Endothelial cell of umbilical vein (primary cell): ENCODE data around the gene DERL3. TPM values are rescaled to one million over a fixed set of nuclear protein-coding genes. Genes with fewer than 3 reads are reported as not detected.

Source experiments
- BruUV-seq: library from RNA; stranded (reverse); fragments of 400-500 nt; replicated peaks from 2 replicates; lab custom pipeline; 2021; lab: Mats Ljungman, UMichigan
- CTCF ChIA-PET: fragments of 300-600, 350-600 bp; sonication (Branson Sonifier 250); formaldehyde crosslinking; loops from one replicate; lab custom pipeline; 2021; ENCODE audit warnings: antibody characterized with exemption, inconsistent platforms; lab: Charles Lee
- POLR2A ChIA-PET: fragments of 300-600, 350-600 bp; sonication (Branson Sonifier 250); formaldehyde crosslinking; loops from one replicate; lab custom pipeline; 2021; ENCODE audit warnings: antibody characterized with exemption, inconsistent platforms; lab: Charles Lee
- DNase-seq: peaks from one replicate; pipeline ENCODE4 v3.0.0-alpha.2; 2011; ENCODE audit warnings: low read depth, low spot score
- FAIRE-seq: peaks from 2 replicates; lab custom pipeline; 2011; peaks lifted over from hg19 to GRCh38; lab: Jason Lieb, UNC
- H2AFZ ChIP-seq: 2 replicates; pipeline ENCODE4 v1.6.0; 2012; ENCODE audit warnings: low read depth, low read length, control low read depth, inconsistent platforms
- H3K27ac ChIP-seq: 2 replicates; pipeline ENCODE4 v1.5.1; 2011; ENCODE audit warnings: low read depth, mild to moderate bottlenecking, control low read depth, low read length, moderate library complexity; ENCODE audit not compliant: insufficient read depth
- H3K27me3 ChIP-seq, 2 experiments: 2 replicates each; pipeline versions ENCODE4 v1.6.0 to v1.6.1; 2011; ENCODE audit warnings: low read length in 2 of 2, mixed read lengths in 1 of 2; ENCODE audit not compliant: control insufficient read depth in 2 of 2, insufficient read depth in 2 of 2
- H3K36me3 ChIP-seq, 2 experiments: 2 replicates in 1 of 2; 3 replicates in 1 of 2; pipeline ENCODE4 v1.5.1; 2011; ENCODE audit warnings: low read length in 2 of 2, mild to moderate bottlenecking in 1 of 2, moderate library complexity in 1 of 2; ENCODE audit not compliant: control insufficient read depth in 2 of 2, insufficient read depth in 2 of 2; ENCODE audit errors: extremely low read depth in 1 of 2
- H3K4me1 ChIP-seq: 3 replicates; pipeline ENCODE4 v1.5.1; 2011; ENCODE audit warnings: mild to moderate bottlenecking, low read length; ENCODE audit not compliant: control insufficient read depth, insufficient read depth; ENCODE audit errors: extremely low read depth
- H3K4me2 ChIP-seq: 2 replicates; pipeline ENCODE4 v1.6.1; 2011; ENCODE audit warnings: low read length, control low read depth, mixed read lengths; ENCODE audit not compliant: insufficient read depth
- H3K4me3 ChIP-seq, 3 experiments: fragments of 200-600 bp in 1 of 3; sonication (generic), shearing (Covaris generic) in 1 of 3; replicated peaks in 1 of 3; 2 replicates each; pipeline ENCODE4 v1.5.1; 2011 to 2016; ENCODE audit warnings: control low read depth in 3 of 3, low read length in 3 of 3, mild to moderate bottlenecking in 2 of 3, inconsistent platforms in 1 of 3, low read depth in 1 of 3, moderate library complexity in 1 of 3; ENCODE audit not compliant: insufficient read depth in 1 of 3
- H3K79me2 ChIP-seq: 2 replicates; pipeline ENCODE4 v1.6.0; 2012; ENCODE audit warnings: low read length, inconsistent platforms; ENCODE audit not compliant: control insufficient read depth, insufficient read depth
- H3K9ac ChIP-seq: replicated peaks from 2 replicates; pipeline ENCODE3; 2011; ENCODE audit warnings: low read length, control low read depth; ENCODE audit not compliant: insufficient read depth; ENCODE audit errors: extremely low read depth
- H3K9me1 ChIP-seq: replicated peaks from 3 replicates; pipeline ENCODE4 v1.6.0; 2011; ENCODE audit warnings: mild to moderate bottlenecking, low read length; ENCODE audit not compliant: control insufficient read depth, insufficient read depth; ENCODE audit errors: extremely low read depth
- H3K9me3 ChIP-seq: replicated peaks from 2 replicates; pipeline ENCODE4 v1.5.1; 2012; ENCODE audit warnings: low read length, inconsistent platforms; ENCODE audit not compliant: control insufficient read depth, insufficient read depth
- H4K20me1 ChIP-seq: replicated peaks from 2 replicates; pipeline ENCODE3; 2011; ENCODE audit warnings: mild to moderate bottlenecking, low read length; ENCODE audit not compliant: control insufficient read depth, insufficient read depth; ENCODE audit errors: extremely low read depth
- EZH2 ChIP-seq: IDR thresholded peaks from 2 replicates; pipeline ENCODE4 v1.6.1; 2012; ENCODE audit warnings: borderline replicate concordance, low read depth, mild to moderate bottlenecking, moderate library complexity, low read length, inconsistent platforms; ENCODE audit not compliant: severe bottlenecking
- FOS ChIP-seq: IDR thresholded peaks from 2 replicates; pipeline ENCODE4 v1.6.1; 2011; ENCODE audit warnings: mild to moderate bottlenecking, low read length, moderate library complexity, borderline replicate concordance; ENCODE audit not compliant: insufficient read depth
- GATA2 ChIP-seq: IDR thresholded peaks from 2 replicates; pipeline ENCODE4 v1.7.0; 2011; ENCODE audit warnings: low read depth, mild to moderate bottlenecking, moderate library complexity, mixed read lengths, low read length; ENCODE audit not compliant: insufficient read length, insufficient read depth
- JUN ChIP-seq: IDR thresholded peaks from 2 replicates; pipeline ENCODE4 v1.6.1; 2011; ENCODE audit warnings: borderline replicate concordance, low read depth; ENCODE audit not compliant: insufficient read length, insufficient read depth
- MYC ChIP-seq: IDR thresholded peaks from one replicate; pipeline ENCODE4 v1.6.1; 2011; ENCODE audit warnings: mild to moderate bottlenecking, low read depth, low read length
- POLR2A ChIP-seq: IDR thresholded peaks from 2 replicates; pipeline ENCODE4 v1.6.1; 2012; ENCODE audit warnings: low read depth, mild to moderate bottlenecking, control low read depth, low read length
- POLR2AphosphoS5 ChIP-seq: IDR thresholded peaks from 2 replicates; pipeline ENCODE4 v1.6.1; 2012; ENCODE audit warnings: low read depth, mild to moderate bottlenecking, control low read depth, low read length, moderate library complexity; ENCODE audit not compliant: insufficient read depth
- dilution Hi-C: fragments of 300-500 bp; cut with MboI; formaldehyde crosslinking; loops from one replicate; pipeline ENCODE4 v1.15.0; 2019; ENCODE audit warnings: low sequenced_read_pairs; ENCODE audit not compliant: extremely low pct_ligation_motif_present
- intact Hi-C: fragments of 100-400 bp; cut with micrococcal nuclease; formaldehyde crosslinking; loops from one replicate; pipeline ENCODE4 v1.10.0; 2022
- polyA plus RNA-seq, 4 experiments: library from polyadenylated mRNA; depleted of rRNA in 3 of 4; stranded (reverse) in 3 of 4; unstranded in 1 of 4; fragments of >200 nt; gene quantifications; 2 replicates each; pipeline versions ENCODE4 v1.2.1 to v1.2.3, GENCODE V29; 2011 to 2012; ENCODE audit warnings: missing spikeins in 1 of 4
- total RNA-seq: library from RNA; stranded (reverse); gene quantifications from 2 replicates; pipeline ENCODE4 v1.2.3, GENCODE V29; 2021
- TF ChIP-seq, protein P1 (sequence below): IDR thresholded peaks from 2 replicates; pipeline ENCODE4 v1.6.1; 2011; ENCODE audit not compliant: insufficient read depth, insufficient read length
- TF ChIP-seq, protein P2 (sequence below), 2 donors: IDR thresholded peaks; 1 replicate in 1 of 2; 2 replicates in 1 of 2; pipeline ENCODE4 v1.5.1; 2011; ENCODE audit warnings: low read length in 2 of 2, mild to moderate bottlenecking in 2 of 2, moderate library complexity in 2 of 2, control low read depth in 1 of 2, inconsistent platforms in 1 of 2, low read depth in 1 of 2; ENCODE audit not compliant: insufficient read depth in 1 of 2; ENCODE audit errors: extremely low read depth in 1 of 2

DERL3 gene
- total and polyA plus RNA-seq, 2 donors (not counting 3 experiments of a cell fraction or from before 2014, with no cell fraction given): 3.4 to 3.8 TPM

DNA sequence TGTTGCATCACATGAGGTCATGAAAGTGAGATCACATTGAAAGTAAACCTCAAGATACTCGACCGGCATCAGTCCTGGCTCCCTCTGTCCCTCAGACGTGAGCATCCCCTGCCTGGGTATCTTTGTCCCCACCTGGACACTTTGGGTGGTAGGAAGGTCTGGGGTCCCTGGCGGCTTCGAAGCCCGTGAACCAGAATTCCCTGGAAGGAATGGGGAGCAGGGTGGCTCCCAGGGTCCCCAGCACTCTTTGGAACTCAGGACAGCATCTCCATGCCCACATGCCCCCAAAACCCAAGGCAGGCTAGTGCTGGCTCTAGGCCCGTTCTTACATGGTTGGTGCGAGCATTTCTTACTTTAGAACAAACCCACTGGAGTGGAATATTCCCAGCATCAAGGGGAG, 7.5 kb downstream of the DERL3 start:
- FAIRE-seq (no peak), DNase-seq (no peak)
- no peak for TF ChIP-seq POLR2AphosphoS5
- TF ChIP-seq, protein P1, sequence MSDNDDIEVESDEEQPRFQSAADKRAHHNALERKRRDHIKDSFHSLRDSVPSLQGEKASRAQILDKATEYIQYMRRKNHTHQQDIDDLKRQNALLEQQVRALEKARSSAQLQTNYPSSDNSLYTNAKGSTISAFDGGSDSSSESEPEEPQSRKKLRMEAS: no peak
- TF ChIP-seq MYC: no peak
- TF ChIP-seq GATA2: no peak
- no peak for TF ChIP-seq POLR2A
- TF ChIP-seq JUN: no peak
- no peak for TF ChIP-seq EZH2
- TF ChIP-seq, protein P2, sequence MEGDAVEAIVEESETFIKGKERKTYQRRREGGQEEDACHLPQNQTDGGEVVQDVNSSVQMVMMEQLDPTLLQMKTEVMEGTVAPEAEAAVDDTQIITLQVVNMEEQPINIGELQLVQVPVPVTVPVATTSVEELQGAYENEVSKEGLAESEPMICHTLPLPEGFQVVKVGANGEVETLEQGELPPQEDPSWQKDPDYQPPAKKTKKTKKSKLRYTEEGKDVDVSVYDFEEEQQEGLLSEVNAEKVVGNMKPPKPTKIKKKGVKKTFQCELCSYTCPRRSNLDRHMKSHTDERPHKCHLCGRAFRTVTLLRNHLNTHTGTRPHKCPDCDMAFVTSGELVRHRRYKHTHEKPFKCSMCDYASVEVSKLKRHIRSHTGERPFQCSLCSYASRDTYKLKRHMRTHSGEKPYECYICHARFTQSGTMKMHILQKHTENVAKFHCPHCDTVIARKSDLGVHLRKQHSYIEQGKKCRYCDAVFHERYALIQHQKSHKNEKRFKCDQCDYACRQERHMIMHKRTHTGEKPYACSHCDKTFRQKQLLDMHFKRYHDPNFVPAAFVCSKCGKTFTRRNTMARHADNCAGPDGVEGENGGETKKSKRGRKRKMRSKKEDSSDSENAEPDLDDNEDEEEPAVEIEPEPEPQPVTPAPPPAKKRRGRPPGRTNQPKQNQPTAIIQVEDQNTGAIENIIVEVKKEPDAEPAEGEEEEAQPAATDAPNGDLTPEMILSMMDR (IDR thresholded peaks at IDR 0.05; ENCODE audit: extremely low read depth in 1 of 2, insufficient read depth in 1 of 2, low read depth in 1 of 2, low read length in 2 of 2): no peak
- no peak for TF ChIP-seq FOS
- Histone ChIP-seq H3K27ac (no peak overlapping the region), H3K36me3 (peaks cover 17 to 54% of the 10 kb centered on the region in 2 experiments), H3K9ac (no peak overlapping the region), H4K20me1 (no peaks in the 10 kb centered on the region), H3K9me3 (no peaks in the 10 kb centered on the region), H3K9me1 (no peaks in the 10 kb centered on the region), H2AFZ (no peak overlapping the region), H3K27me3 (no peaks in the 10 kb centered on the region), H3K4me2 (no peak overlapping the region), H3K4me3 (no peak overlapping the region), H3K4me1 (no peaks in the 10 kb centered on the region), H3K79me2 (no peaks in the 10 kb centered on the region)
- ChIA-PET CTCF (interaction anchor here (1.6 kb wide), 1 partner anchor 19 kb away, joined by 5 read pairs; no protein-coding TSS in a partner anchor), POLR2A (no interaction called here)
- no TSS peak for BruUV-seq
- intact Hi-C loops: no loop called here
- dilution Hi-C loops: no loop called here
